ENCODE results near the gene VTI1A.

Gene VTI1A

DNA sequence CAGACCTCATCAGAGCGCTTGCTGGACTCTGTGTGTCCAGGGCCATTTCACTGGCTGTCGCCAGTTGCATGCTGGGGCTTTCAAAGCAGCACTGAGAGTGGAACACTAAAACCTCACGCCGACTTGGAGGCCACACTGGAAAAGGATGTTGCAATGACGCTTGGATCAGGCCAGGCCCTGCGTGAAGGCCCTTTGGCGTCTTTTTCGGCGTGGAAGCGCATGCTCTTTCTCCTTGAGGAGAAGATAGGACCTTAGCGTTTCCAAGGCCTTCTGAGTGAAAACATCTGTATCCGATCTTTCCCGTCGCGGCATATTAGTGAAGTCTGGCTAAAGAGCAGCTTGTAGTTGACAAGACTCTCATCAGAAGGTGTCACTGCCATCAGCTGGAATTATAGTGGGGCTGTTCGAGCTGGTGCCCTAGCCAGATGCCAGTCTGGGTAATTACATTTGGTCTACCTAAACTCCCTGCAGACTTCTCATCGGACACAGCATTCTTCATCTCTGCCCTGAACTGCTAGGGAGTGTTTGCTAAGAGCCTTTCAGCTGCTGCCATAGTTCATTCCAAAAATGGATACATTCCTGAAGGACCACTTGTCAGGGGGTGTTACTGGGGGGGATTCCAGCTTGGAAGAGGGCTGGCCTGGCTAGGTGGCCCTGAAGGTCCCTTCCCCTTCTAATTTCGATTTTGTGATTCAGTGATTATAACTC, 335.3 kb downstream of the VTI1A start:
- in situ Hi-C loops (cut with HindIII; ENCODE audit: low sequenced_read_pairs), result no loop called here

GRCh38 chr10:112783351-112784021, 336.5 kb downstream of the VTI1A start:
- in situ Hi-C loops (cut with HindIII; ENCODE audit: low sequenced_read_pairs), result no loop called here
- TF ChIP-seq, protein P1, sequence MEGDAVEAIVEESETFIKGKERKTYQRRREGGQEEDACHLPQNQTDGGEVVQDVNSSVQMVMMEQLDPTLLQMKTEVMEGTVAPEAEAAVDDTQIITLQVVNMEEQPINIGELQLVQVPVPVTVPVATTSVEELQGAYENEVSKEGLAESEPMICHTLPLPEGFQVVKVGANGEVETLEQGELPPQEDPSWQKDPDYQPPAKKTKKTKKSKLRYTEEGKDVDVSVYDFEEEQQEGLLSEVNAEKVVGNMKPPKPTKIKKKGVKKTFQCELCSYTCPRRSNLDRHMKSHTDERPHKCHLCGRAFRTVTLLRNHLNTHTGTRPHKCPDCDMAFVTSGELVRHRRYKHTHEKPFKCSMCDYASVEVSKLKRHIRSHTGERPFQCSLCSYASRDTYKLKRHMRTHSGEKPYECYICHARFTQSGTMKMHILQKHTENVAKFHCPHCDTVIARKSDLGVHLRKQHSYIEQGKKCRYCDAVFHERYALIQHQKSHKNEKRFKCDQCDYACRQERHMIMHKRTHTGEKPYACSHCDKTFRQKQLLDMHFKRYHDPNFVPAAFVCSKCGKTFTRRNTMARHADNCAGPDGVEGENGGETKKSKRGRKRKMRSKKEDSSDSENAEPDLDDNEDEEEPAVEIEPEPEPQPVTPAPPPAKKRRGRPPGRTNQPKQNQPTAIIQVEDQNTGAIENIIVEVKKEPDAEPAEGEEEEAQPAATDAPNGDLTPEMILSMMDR (IDR thresholded peaks at IDR 0.05; ENCODE audit: low read depth, low read length), result no peak
- H3K4me3 ChIP-seq (ENCODE audit: low read depth, low read length), result no peak overlapping the region
- DNase-seq (ENCODE audit: low read depth, low spot score), result no peak

More for the DNA sequence above, 335.3 kb downstream of the VTI1A start:
- DNase-seq (ENCODE audit: low read depth, low spot score), result no peak
- H3K4me3 ChIP-seq (ENCODE audit: low read depth, low read length), result no peak overlapping the region
- TF ChIP-seq, protein P1 (IDR thresholded peaks at IDR 0.05; ENCODE audit: low read depth, low read length), result no peak

DNA sequence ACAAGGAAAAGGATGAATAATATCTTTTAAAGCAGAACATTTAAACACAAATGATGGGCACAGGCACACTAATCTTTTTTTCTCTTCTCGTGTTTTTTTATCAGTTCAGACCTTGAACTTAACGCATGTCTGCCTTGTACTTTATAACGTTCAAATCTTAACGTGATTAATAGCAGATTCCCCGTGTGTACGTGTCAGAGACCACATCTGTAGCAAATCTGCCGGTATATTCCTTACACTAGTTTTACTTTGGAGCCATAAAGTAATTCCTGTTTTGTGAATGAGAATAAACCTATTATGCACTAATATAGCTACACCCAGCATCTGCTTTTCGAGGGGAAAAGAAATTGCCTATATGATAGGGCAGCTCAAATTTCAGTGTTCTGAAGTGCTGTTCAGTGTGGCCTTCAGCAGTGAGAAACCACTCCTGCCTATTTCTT, 337.0 kb downstream of the VTI1A start:
- no peak overlapping the region for H3K4me3 ChIP-seq (ENCODE audit: low read depth, low read length)
- in situ Hi-C loops (cut with HindIII; ENCODE audit: low sequenced_read_pairs), result no loop called here

DNA sequence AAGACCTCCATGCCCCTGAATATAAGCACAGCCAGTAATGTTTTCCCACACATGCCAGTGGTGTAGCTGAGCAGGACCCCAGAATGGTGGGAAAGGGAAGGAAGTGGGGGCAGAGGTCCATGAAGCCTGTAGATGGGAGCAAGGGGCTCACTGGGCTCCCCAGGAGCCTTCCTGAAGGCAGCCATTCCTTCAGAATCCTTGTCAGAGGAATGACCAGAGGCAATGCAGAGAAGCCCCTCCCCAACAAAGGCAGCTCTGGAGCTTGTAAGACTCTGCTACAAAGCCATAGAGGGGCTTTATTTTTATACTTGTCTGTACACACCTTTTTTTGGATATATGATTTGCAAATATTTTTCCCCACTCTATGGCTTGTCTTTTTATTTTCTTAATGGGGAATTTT, 338.1 kb downstream of the VTI1A start:
- DNase-seq (ENCODE audit: low read depth, low spot score), result no peak
- TF ChIP-seq, protein P1 (IDR thresholded peaks at IDR 0.05; ENCODE audit: low read depth, low read length), result no peak
- no peak overlapping the region for H3K4me3 ChIP-seq (ENCODE audit: low read depth, low read length)
- in situ Hi-C loops (cut with HindIII; ENCODE audit: low sequenced_read_pairs), result no loop called here

More for the DNA sequence above, 337.0 kb downstream of the VTI1A start:
- no peak for DNase-seq (ENCODE audit: low read depth, low spot score)
- TF ChIP-seq, protein P1 (IDR thresholded peaks at IDR 0.05; ENCODE audit: low read depth, low read length), result no peak

- no peak for DNase-seq (ENCODE audit: low read depth, low spot score)
- H3K4me3 ChIP-seq (ENCODE audit: low read depth, low read length), result no peak overlapping the region
- in situ Hi-C loops (cut with HindIII; ENCODE audit: low sequenced_read_pairs), result no loop called here
- TF ChIP-seq, protein P1 (IDR thresholded peaks at IDR 0.05; ENCODE audit: low read depth, low read length), result no peak
These were observed 342.2 kb downstream of the VTI1A start for GRCh38 chr10:112789248-112789647.

- TF ChIP-seq, protein P1 (IDR thresholded peaks at IDR 0.05; ENCODE audit: low read depth, low read length), result no peak
- in situ Hi-C loops (cut with HindIII; ENCODE audit: low sequenced_read_pairs), result no loop called here
- H3K4me3 ChIP-seq (ENCODE audit: low read depth, low read length), result no peak overlapping the region
- DNase-seq (ENCODE audit: low read depth, low spot score), result no peak
These were observed 343.0 kb downstream of the VTI1A start for GRCh38 chr10:112790030-112790429.

Data from astrocyte of the spinal cord (primary cell).